Femur (tissue), 1 donor: ENCODE results near the gene C2orf92.
A peak's percentile ranks its signal among the peaks of the same experiment; 100 is the strongest.
"Not testable (repeated sequence)": the region's sequence is repeated elsewhere in the genome, so short reads cannot be mapped to it uniquely, and the experiment has no call there.

Experiments
- DNase-seq: peaks from one replicate; pipeline ENCODE4 v3.0.0-alpha.2; 2017

Gene C2orf92

GRCh38 chr2:97669448-97669847, at the start of gene C2orf92:
Gene C2orf92 (plus strand): TSS chr2:97669713. CDS start chr2:97669789, 76 bp downstream.
- no peak for DNase-seq

GRCh38 chr2:97620492-97620891, 49.0 kb upstream of the C2orf92 start:
- not testable (repeated sequence) for DNase-seq

- DNase-seq, result not testable (repeated sequence)
Measured at GRCh38 chr2:97622976-97623375, 46.5 kb upstream of the C2orf92 start.

DNA sequence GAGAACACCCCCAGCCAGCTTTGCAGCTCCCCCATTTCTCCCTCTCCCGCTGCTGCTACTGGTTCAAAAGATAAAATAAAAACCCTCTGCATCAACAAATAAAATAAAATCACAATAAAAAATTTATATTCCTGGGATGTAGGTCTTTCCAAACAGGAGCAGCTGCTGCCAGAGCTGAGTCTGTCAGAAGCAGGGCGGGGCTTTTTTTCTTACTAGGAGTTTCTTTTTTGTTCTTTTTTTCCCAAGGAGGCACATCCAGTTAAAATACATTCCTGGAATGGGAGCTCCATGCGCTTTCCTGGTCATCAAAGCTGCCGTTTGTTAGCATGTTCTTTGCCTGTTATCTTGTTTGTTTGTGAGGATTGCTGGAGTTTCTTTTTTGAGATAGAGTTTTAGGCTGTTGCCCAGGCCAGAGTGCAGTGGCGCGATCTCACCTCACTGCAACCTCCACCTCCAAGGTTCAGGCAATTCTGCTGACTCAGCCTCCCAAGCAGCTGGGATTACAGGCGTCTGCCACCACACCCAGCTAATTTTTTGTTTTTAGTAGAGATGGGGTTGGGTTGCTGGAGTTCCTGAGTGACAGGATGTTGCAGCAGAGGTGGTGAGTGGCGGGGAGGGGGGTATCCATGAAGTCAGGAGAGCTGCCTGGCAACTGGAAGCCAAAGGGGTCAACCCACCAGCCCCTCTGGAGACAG, 44.0 kb upstream of the C2orf92 start:
- DNase-seq, result not testable (repeated sequence)

DNA sequence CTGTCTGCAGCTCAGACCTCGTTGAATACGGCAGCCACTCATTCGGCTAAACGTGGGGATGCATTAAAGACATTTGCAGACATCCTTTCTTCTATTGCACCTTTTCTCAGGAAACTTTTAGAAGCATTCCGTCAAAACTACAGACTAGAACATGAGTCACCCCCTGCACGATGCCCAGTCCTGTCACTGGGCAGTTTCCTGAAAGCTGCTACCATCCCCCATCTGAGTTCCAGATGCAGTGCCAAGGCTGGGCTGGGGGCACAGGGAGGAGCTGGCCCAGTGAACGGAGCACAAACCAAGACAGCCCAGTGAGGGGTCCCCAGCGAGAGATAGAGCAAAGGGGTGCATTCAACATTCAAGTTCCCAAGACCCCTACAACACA, 43.5 kb upstream of the C2orf92 start:
- DNase-seq, result not testable (repeated sequence)

GRCh38 chr2:97644023-97644717, 25.3 kb upstream of the C2orf92 start:
- DNase-seq, result no peak

DNA sequence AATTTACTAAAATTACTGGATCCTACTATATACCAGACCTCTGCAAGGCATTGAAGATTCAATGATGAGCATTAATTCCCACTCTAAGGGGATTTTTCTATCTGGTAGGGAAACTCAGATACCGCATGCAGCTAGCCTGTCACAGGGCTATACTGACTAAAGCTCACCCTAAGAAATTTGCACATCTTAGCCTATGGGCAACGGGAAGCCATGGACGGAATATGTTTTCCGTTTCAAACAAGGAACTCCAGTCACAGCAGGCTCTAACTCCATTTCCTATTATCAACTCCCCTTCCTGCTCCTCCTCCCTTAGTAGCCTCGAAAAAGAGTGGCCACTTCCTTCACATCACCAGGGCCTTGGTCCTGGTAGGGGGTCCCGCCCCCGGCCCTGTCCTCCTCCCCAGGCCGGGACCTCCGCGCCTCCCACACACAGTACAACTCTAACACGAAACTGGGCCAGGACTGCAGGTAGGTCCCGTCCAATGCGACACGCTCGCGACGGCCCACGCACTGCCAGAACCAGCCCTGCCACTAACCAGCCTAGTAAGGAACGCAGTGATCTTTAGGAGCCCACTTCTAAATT, 24.3 kb upstream of the C2orf92 start:
- no peak for DNase-seq

GRCh38 chr2:97645695-97646629, 23.6 kb upstream of the C2orf92 start, which contains the start of gene COX5B:
Gene COX5B (plus strand): TSS chr2:97646062. CDS start chr2:97646087, 25 bp downstream.
- peak; percentile 99 for DNase-seq

DNA sequence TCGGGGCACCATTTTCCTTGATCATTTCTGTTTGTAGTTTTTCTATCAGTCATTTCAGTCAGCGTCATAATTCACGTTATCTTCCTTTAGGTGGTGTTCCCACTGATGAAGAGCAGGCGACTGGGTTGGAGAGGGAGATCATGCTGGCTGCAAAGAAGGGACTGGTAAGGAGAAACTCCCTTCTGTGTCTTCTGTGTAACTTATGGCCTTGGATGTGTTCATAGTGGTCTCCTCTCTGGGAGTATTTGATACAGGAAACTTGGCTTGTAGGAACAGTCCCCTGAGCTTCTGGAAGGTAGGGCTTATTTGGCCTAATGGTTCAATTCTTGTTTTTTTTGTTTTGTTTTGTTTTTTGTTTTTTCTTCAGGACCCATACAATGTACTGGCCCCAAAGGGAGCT, 22.5 kb upstream of the C2orf92 start:
- no peak for DNase-seq

- DNase-seq, result no peak
Measured at GRCh38 chr2:97651114-97651513, 18.4 kb upstream of the C2orf92 start.

- DNase-seq, result no peak
Measured at GRCh38 chr2:97653473-97653872, 16.0 kb upstream of the C2orf92 start.

GRCh38 chr2:97653874-97654273, 15.6 kb upstream of the C2orf92 start:
- no peak for DNase-seq

- DNase-seq, result no peak
Measured at GRCh38 chr2:97654309-97654708, 15.2 kb upstream of the C2orf92 start.

GRCh38 chr2:97654791-97655190, 14.7 kb upstream of the C2orf92 start:
- no peak for DNase-seq

DNA sequence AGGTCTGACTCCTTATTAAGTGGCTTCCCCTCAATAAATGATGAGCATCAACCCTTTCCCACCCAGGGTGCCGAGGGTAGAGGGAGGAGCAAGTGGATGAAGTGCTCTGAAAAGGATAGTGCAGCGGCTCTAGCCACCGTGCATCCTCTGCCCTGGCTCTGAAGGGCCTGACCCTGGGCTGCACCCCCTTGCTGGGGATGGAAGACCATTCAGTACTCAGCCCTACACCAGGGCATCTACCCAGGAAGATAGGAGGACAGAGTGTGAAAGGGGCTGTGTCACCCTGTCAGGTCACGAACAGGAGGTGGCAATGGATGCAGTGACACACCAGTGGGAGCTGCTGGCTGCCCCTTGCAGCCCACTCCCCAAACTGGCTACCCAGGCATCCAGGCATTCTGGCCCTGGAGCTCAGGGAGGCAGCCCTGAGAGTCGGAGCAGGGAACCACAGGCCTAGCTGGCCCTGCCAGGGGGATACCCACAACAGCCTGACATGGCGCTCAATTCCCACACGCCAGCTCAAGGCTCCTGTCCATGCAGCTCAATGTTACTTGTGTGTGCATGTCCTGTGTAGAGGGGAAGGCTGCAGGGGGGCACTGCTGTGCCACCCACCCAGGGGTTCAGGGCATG, 13.3 kb upstream of the C2orf92 start:
- no peak for DNase-seq

- no peak for DNase-seq
Measured at GRCh38 chr2:97656905-97657587, 12.5 kb upstream of the C2orf92 start.

GRCh38 chr2:97657986-97658690, 11.4 kb upstream of the C2orf92 start:
- no peak for DNase-seq

- no peak for DNase-seq
Measured at GRCh38 chr2:97658691-97659157, 10.8 kb upstream of the C2orf92 start.

GRCh38 chr2:97659256-97660043, 10.1 kb upstream of the C2orf92 start:
- DNase-seq, result no peak
